ENCODE measurements around the gene UBA3. TPM values are rescaled to one million over a fixed set of nuclear protein-coding genes. Genes with fewer than 3 reads are reported as not detected.
A peak's percentile ranks its signal among the peaks of the same experiment; 100 is the strongest.

Gene UBA3
- total and polyA plus RNA-seq, 2 donors (not counting 3 experiments of a cell fraction or from before 2014, with no cell fraction given) = 39.4 to 84.6 TPM

- Histone ChIP-seq H4K20me1 (replicated peaks; ENCODE audit: control insufficient read depth, extremely low read depth, insufficient read depth, low read length) (no peaks in the 10 kb centered on the region), H3K9me3 (replicated peaks; ENCODE audit: control insufficient read depth, insufficient read depth, low read length) (no peaks in the 10 kb centered on the region), H3K79me2 (ENCODE audit: control insufficient read depth, insufficient read depth, low read length) (peaks cover 7% of the 10 kb centered on the region), H3K27ac (ENCODE audit: insufficient read depth, low read depth, low read length) (peak overlapping the region; percentile 96), H3K36me3 (ENCODE audit: control insufficient read depth in 2 of 2, extremely low read depth in 1 of 2, insufficient read depth in 2 of 2, low read length in 2 of 2) (peaks cover 7 to 28% of the 10 kb centered on the region in 2 experiments), H3K4me1 (ENCODE audit: control insufficient read depth, extremely low read depth, insufficient read depth, low read length) (peaks cover 25% of the 10 kb centered on the region), H3K9ac (replicated peaks; ENCODE audit: extremely low read depth, insufficient read depth, low read length) (peak overlapping the region; percentile 41), H3K27me3 (ENCODE audit: control insufficient read depth in 2 of 2, insufficient read depth in 2 of 2, low read length in 2 of 2) (no peaks in the 10 kb centered on the region), H2AFZ (ENCODE audit: low read depth, low read length) (no peak overlapping the region), H3K4me2 (ENCODE audit: insufficient read depth, low read length) (peak overlapping the region; percentile 59), H3K4me3 (replicated peaks in 1 of 3; ENCODE audit: insufficient read depth in 1 of 3, low read depth in 1 of 3, low read length in 3 of 3) (no peak overlapping the region), H3K9me1 (replicated peaks; ENCODE audit: control insufficient read depth, extremely low read depth, insufficient read depth, low read length) (no peaks in the 10 kb centered on the region)
- DNase-seq (ENCODE audit: low read depth, low spot score) (no peak), FAIRE-seq (no peak)
- dilution Hi-C loops (cut with MboI; ENCODE audit: extremely low pct_ligation_motif_present, low sequenced_read_pairs) = no loop called here
- POLR2A ChIA-PET = interaction anchor here (1.5 to 3.2 kb wide), 2 partner anchors 19 to 23 kb away, joined by 5 to 8 read pairs; partner anchors contain the start of gene EOGT
- BruUV-seq (replicated peaks) = no TSS peak
- intact Hi-C loops (cut with micrococcal nuclease) = loop anchor here (2.0 kb wide), 1 partner anchor 51 kb away; no protein-coding TSS in a partner anchor
- CTCF ChIA-PET = interaction anchor here (0.9 to 2.2 kb wide), 4 partner anchors 10 to 275 kb away, joined by 3 to 14 read pairs (median 6); partner anchors contain the start of gene EOGT
- TF ChIP-seq GATA2 (IDR thresholded peaks at IDR 0.05; ENCODE audit: insufficient read depth, insufficient read length, low read depth, low read length) (no peak), FOS (IDR thresholded peaks at IDR 0.05; ENCODE audit: borderline replicate concordance, insufficient read depth, low read length) (no peak), EZH2 (IDR thresholded peaks at IDR 0.05; ENCODE audit: borderline replicate concordance, low read depth, low read length, severe bottlenecking) (no peak), JUN (IDR thresholded peaks at IDR 0.05; ENCODE audit: borderline replicate concordance, insufficient read depth, insufficient read length, low read depth) (no peak), MYC (IDR thresholded peaks at IDR 0.05; ENCODE audit: low read depth, low read length) (no peak)
- TF ChIP-seq, protein P1, sequence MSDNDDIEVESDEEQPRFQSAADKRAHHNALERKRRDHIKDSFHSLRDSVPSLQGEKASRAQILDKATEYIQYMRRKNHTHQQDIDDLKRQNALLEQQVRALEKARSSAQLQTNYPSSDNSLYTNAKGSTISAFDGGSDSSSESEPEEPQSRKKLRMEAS (IDR thresholded peaks at IDR 0.05; ENCODE audit: insufficient read depth, insufficient read length) = no peak
- TF ChIP-seq, protein P2, sequence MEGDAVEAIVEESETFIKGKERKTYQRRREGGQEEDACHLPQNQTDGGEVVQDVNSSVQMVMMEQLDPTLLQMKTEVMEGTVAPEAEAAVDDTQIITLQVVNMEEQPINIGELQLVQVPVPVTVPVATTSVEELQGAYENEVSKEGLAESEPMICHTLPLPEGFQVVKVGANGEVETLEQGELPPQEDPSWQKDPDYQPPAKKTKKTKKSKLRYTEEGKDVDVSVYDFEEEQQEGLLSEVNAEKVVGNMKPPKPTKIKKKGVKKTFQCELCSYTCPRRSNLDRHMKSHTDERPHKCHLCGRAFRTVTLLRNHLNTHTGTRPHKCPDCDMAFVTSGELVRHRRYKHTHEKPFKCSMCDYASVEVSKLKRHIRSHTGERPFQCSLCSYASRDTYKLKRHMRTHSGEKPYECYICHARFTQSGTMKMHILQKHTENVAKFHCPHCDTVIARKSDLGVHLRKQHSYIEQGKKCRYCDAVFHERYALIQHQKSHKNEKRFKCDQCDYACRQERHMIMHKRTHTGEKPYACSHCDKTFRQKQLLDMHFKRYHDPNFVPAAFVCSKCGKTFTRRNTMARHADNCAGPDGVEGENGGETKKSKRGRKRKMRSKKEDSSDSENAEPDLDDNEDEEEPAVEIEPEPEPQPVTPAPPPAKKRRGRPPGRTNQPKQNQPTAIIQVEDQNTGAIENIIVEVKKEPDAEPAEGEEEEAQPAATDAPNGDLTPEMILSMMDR (IDR thresholded peaks at IDR 0.05; ENCODE audit: extremely low read depth in 1 of 2, insufficient read depth in 1 of 2, low read depth in 1 of 2, low read length in 2 of 2) = no peak
Measured at GRCh38 chr3:69031635-69032034, 48.5 kb downstream of the UBA3 start.

All from endothelial cell of umbilical vein (primary cell).